ENCODE data around the gene SEMA5A. TPM values are rescaled to one million over a fixed set of nuclear protein-coding genes. Genes with fewer than 3 reads are reported as not detected.

Gene SEMA5A
- total RNA-seq, 1 experiment from 2014 or later, result 15.9 TPM

DNA sequence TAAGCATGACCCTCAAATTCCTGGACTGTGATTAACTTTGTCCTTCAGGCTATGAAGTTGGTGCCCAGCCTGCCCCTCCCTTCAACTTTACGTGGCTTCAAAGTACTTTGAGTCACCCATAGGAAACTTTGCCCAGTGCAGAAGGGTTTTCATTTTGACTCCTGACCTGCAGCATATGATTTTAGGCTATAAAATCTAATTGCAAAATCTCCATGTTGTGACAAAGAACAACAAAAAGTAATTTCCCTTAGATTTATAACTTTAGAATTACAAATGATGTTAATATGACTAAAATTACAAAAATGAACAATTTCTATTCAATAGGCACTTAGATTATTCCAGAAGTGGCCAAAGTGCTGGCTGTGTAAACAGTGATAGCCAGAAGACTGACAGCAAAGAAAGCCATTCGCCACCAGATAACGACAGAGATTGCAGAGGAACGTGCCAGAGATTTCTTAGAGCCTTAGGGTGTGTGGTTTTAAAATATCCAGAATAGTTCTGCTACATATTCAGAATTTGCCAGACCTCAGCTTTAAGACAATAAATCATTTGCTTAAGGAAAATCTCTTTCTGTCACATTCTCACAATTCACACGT lies 197.4 kb downstream of the SEMA5A start:
- no peaks in the 10 kb centered on the region for H3K9me3 ChIP-seq (replicated peaks)
- H3K27me3 ChIP-seq (replicated peaks), result no peaks in the 10 kb centered on the region
- H3K4me1 ChIP-seq (replicated peaks), result peaks cover 44% of the 10 kb centered on the region
- peak in 1 of 2 experiments; percentile 63 for DNase-seq (ENCODE audit: low read depth in 1 of 2, low spot score in 2 of 2)
- no peak overlapping the region for H3K4me3 ChIP-seq
- H3K27ac ChIP-seq, result peak overlapping the region; percentile 15
- H3K36me3 ChIP-seq, result no peaks in the 10 kb centered on the region

DNA sequence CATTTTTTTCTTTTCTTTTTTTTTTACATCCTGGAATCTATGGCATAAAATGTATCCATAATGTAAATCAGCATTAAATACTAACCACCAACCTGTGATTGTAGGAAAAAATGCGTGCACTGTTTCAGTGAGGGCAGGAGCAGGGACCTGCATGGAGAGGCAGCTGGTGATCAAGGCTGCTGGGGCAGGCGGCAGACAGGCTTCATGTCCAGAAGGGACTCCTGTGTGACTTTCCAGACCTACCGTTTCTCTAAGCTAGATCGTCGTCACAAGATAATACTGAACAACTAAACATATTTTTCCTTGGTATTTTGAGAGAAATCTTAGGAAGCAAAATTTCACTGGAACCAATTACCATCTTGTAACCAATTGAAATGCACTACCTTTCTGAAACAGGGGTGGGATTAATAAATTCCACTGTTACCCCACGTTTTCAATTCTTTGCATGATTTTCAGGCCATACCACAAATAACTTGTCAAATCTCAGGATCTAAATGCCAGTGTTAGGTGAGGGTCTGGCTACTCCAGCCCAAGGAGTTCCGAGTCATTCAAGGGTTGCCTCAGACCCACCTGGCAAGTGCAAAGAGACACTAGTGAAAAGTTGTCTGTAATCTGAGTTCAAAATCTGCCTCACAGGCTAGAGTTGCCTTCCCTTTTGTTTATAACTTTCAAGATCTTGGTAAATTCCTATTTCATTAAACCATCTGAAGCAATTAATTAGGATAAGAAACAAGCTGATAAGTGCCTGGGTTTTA lies 198.2 kb downstream of the SEMA5A start:
- H3K4me3 ChIP-seq, result no peak overlapping the region
- peak overlapping the region; percentile 15 for H3K27ac ChIP-seq
- H3K27me3 ChIP-seq (replicated peaks), result no peaks in the 10 kb centered on the region

GRCh38 chr5:9347032-9347431 lies 198.8 kb downstream of the SEMA5A start:
- Histone ChIP-seq H3K27me3 (replicated peaks) (no peaks in the 10 kb centered on the region), H3K4me1 (replicated peaks) (peaks cover 57% of the 10 kb centered on the region), H3K36me3 (no peaks in the 10 kb centered on the region), H3K4me3 (no peak overlapping the region), H3K27ac (no peak overlapping the region), H3K9me3 (replicated peaks) (no peaks in the 10 kb centered on the region)
- DNase-seq (ENCODE audit: low read depth in 1 of 2, low spot score in 2 of 2), result no peak

More for the DNA sequence above, 198.2 kb downstream of the SEMA5A start:
- Histone ChIP-seq H3K4me1 (replicated peaks) (peaks cover 52% of the 10 kb centered on the region), H3K9me3 (replicated peaks) (no peaks in the 10 kb centered on the region), H3K36me3 (no peaks in the 10 kb centered on the region)
- DNase-seq (ENCODE audit: low read depth in 1 of 2, low spot score in 2 of 2), result no peak

- no peak for DNase-seq (ENCODE audit: low read depth in 1 of 2, low spot score in 2 of 2)
- Histone ChIP-seq H3K36me3 (no peaks in the 10 kb centered on the region), H3K27ac (no peak overlapping the region), H3K4me3 (no peak overlapping the region), H3K4me1 (replicated peaks) (peaks cover 44% of the 10 kb centered on the region), H3K27me3 (replicated peaks) (no peaks in the 10 kb centered on the region), H3K9me3 (replicated peaks) (no peaks in the 10 kb centered on the region)
These were observed 201.1 kb downstream of the SEMA5A start for GRCh38 chr5:9344751-9345240.

GRCh38 chr5:9343146-9343850 lies 202.6 kb downstream of the SEMA5A start:
- H3K4me3 ChIP-seq, result no peak overlapping the region
- peak in 1 of 2 experiments; percentile 43 for DNase-seq (ENCODE audit: low read depth in 1 of 2, low spot score in 2 of 2)
- peak overlapping the region; percentile 4; the same call in 1 of the 2 replicates for H3K27ac ChIP-seq
- H3K9me3 ChIP-seq (replicated peaks), result no peaks in the 10 kb centered on the region
- no peaks in the 10 kb centered on the region for H3K36me3 ChIP-seq
- no peaks in the 10 kb centered on the region for H3K27me3 ChIP-seq (replicated peaks)
- H3K4me1 ChIP-seq (replicated peaks), result peaks cover 39% of the 10 kb centered on the region

- H3K36me3 ChIP-seq, result no peaks in the 10 kb centered on the region
- no peak overlapping the region for H3K27ac ChIP-seq
- peaks cover 39% of the 10 kb centered on the region for H3K4me1 ChIP-seq (replicated peaks)
- H3K4me3 ChIP-seq, result no peak overlapping the region
- H3K27me3 ChIP-seq (replicated peaks), result no peaks in the 10 kb centered on the region
- no peaks in the 10 kb centered on the region for H3K9me3 ChIP-seq (replicated peaks)
- DNase-seq (ENCODE audit: low read depth in 1 of 2, low spot score in 2 of 2), result no peak
These were observed 203.6 kb downstream of the SEMA5A start for GRCh38 chr5:9342161-9342787.

DNA sequence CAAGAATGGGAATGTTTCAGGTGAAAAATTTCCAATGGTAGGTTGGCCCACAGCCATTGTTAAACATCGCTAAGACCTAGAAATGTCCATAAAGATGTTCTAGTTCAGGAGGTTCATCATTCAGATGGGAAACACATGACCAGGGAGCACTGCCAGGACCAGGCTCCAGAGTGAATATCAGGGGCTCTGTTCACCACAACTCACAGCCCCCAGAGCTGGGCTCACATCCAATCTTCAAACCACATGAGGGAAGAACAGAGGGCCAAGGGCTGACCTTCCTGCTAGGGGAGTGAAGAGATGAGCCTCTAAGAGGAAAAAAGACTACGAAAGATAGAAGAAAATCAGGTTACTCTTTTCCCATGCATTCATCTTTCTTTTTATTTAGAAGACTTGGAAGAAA lies 205.8 kb downstream of the SEMA5A start:
- DNase-seq (ENCODE audit: low read depth in 1 of 2, low spot score in 2 of 2), result no peak
- no peaks in the 10 kb centered on the region for H3K27me3 ChIP-seq (replicated peaks)
- H3K27ac ChIP-seq, result no peak overlapping the region
- H3K9me3 ChIP-seq (replicated peaks), result no peaks in the 10 kb centered on the region
- no peaks in the 10 kb centered on the region; the same call in 1 of the 2 replicates for H3K36me3 ChIP-seq
- H3K4me3 ChIP-seq, result no peak overlapping the region
- peaks cover 38% of the 10 kb centered on the region for H3K4me1 ChIP-seq (replicated peaks)

DNA sequence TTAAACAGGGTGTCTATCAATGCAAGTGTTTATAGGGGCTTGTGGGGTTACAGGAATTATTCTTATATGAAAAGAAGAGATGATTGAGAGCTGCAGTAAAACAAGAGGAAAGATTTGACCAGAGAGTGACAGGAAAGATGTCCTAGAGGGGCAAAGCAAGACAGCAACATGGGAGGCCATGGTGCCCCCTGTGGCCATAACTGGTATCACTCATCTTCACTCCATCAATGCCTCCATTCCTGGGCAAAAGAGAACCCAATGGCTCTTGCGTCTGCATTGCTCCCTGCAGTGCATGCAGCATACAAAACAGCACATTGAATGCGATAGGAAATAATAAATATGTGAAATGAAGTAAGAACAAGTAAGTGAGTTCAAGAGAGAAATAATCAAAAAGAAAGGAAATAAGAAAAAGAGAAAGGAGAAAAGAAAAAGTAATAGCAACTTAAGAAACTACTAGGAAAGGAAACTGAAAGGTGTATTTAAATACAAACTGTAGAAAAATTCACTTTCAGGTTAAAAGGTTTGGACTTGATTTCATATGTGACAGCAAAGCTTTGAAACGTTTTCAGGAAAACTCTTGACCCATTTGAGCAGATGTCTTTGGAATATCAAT lies 206.6 kb downstream of the SEMA5A start:
- H3K36me3 ChIP-seq, result no peaks in the 10 kb centered on the region; the same call in 1 of the 2 replicates
- no peak for DNase-seq (ENCODE audit: low read depth in 1 of 2, low spot score in 2 of 2)
- no peaks in the 10 kb centered on the region for H3K9me3 ChIP-seq (replicated peaks)
- H3K27ac ChIP-seq, result no peak overlapping the region
- no peak overlapping the region for H3K4me3 ChIP-seq
- no peaks in the 10 kb centered on the region for H3K27me3 ChIP-seq (replicated peaks)
- peaks cover 38% of the 10 kb centered on the region for H3K4me1 ChIP-seq (replicated peaks)

- H3K4me1 ChIP-seq (replicated peaks), result peaks cover 37% of the 10 kb centered on the region
- DNase-seq (ENCODE audit: low read depth in 1 of 2, low spot score in 2 of 2), result no peak
- no peaks in the 10 kb centered on the region for H3K9me3 ChIP-seq (replicated peaks)
- H3K27ac ChIP-seq, result peak overlapping the region; percentile 24; the same call in 1 of the 2 replicates
- H3K27me3 ChIP-seq (replicated peaks), result no peaks in the 10 kb centered on the region
- H3K4me3 ChIP-seq, result no peak overlapping the region
- no peaks in the 10 kb centered on the region; the same call in 1 of the 2 replicates for H3K36me3 ChIP-seq
These were observed 207.1 kb downstream of the SEMA5A start for GRCh38 chr5:9338796-9339195.

DNA sequence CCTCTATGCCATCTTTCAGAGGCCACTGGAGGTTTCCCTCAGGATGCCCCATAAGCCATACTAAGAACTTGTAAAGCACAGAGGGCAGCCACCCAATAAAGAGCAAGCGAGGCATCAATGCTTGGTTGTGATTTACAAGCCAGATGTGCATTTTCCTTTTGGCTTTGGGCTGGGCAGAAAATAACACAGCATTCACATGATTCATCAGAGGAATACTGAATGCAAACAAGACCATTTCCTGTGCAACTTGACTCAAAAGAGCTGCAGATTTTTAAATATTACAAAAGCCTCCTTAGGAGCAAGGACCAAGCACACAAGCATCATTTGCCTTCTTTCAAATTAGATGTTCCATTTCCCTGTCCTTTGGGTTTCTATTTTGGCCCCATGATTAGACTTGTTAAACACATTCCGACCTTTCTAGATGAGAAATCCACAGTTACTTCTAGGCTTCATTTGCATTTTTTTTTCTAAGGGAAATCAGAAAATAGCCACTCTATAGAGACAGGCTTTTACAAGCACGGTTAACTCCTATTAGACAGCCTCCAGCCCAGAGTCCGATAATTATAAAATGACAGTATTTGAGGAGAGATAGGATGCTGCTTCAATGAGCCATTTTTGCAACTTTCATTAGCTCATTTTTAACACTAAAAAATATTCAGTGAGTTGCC lies 207.8 kb downstream of the SEMA5A start:
- peaks cover 30% of the 10 kb centered on the region for H3K4me1 ChIP-seq (replicated peaks)
- no peaks in the 10 kb centered on the region for H3K9me3 ChIP-seq (replicated peaks)
- DNase-seq (ENCODE audit: low read depth in 1 of 2, low spot score in 2 of 2), result peak; percentile 58 to 60
- no peak overlapping the region for H3K4me3 ChIP-seq
- no peaks in the 10 kb centered on the region for H3K27me3 ChIP-seq (replicated peaks)
- H3K36me3 ChIP-seq, result no peaks in the 10 kb centered on the region; the same call in 1 of the 2 replicates
- H3K27ac ChIP-seq, result peak overlapping the region; percentile 24

- no peaks in the 10 kb centered on the region for H3K9me3 ChIP-seq (replicated peaks)
- no peak overlapping the region for H3K27ac ChIP-seq
- peaks cover 22% of the 10 kb centered on the region for H3K4me1 ChIP-seq (replicated peaks)
- no peaks in the 10 kb centered on the region; the same call in 1 of the 2 replicates for H3K36me3 ChIP-seq
- no peak for DNase-seq (ENCODE audit: low read depth in 1 of 2, low spot score in 2 of 2)
- no peak overlapping the region for H3K4me3 ChIP-seq
- H3K27me3 ChIP-seq (replicated peaks), result no peaks in the 10 kb centered on the region
These were observed 209.9 kb downstream of the SEMA5A start for GRCh38 chr5:9335754-9336495.

DNA sequence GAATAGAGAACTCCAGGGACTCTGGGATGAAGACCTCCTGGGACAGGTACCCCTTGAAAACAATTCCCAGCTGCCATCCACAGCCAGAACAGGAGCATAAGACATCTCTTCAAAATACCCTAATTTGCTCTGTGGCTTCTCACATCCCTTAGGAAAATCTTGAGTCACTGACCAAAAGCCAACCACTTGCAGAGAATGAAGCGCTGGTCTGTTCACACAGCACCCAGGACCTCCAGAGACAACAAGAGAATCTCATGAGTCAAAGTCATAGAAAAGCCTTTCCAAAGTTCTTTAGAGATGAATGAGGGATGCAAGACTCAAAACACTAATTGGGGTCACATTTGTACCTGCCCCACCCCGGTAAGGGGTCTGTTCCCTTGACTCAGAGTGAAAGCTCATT lies 210.6 kb downstream of the SEMA5A start:
- Histone ChIP-seq H3K27me3 (replicated peaks) (no peaks in the 10 kb centered on the region), H3K36me3 (no peaks in the 10 kb centered on the region; the same call in 1 of the 2 replicates), H3K4me3 (no peak overlapping the region), H3K27ac (no peak overlapping the region), H3K4me1 (replicated peaks) (peaks cover 22% of the 10 kb centered on the region), H3K9me3 (replicated peaks) (no peaks in the 10 kb centered on the region; the same call in 1 of the 2 replicates)
- no peak for DNase-seq (ENCODE audit: low read depth in 1 of 2, low spot score in 2 of 2)
